ENCODE results near the gene DOCK3.

DNA sequence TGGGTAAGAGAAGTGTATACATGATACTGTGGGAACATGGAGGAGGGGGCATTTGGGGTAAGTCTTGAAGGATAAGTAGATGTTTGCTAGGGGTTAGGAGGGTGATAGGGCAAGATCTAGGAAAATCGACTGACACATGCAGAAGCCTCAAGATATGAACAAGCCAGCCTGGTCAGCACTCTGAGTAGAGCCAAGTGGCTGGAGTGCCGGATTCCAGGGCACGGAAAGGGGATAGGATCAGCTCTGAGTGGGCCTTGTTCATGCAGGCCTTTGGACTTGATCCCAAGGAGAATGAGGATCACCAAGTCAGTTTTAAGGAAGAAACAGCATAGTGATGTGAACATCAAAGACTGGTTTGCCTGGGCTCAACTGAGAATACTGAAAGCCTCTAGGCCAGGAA lies 686.1 kb downstream of the DOCK3 start:
- TF ChIP-seq CTCF (conservative IDR thresholded peaks at IDR 0.05; ENCODE audit: low read depth, low read length) (no peak), EZH2 (IDR thresholded peaks at IDR 0.05; ENCODE audit: low read length, unreplicated experiment) (no peak), EZH2phosphoT487 (IDR thresholded peaks at IDR 0.05; ENCODE audit: borderline replicate concordance, low read length) (no peak)

All from PC-3 (cell line).